ENCODE measurements around the gene ILF2.

- TF ChIP-seq CTCF (IDR thresholded peaks at IDR 0.05) (no peak), POLR2A (IDR thresholded peaks at IDR 0.05) (no peak)
Measured at GRCh38 chr1:153659656-153660055, 11.1 kb downstream of the ILF2 start.
